Heart left ventricle (tissue), 16 donors: ENCODE data around the gene RAB11FIP4. TPM values are rescaled to one million over a fixed set of nuclear protein-coding genes. Genes with fewer than 3 reads are reported as not detected.

Experiments
- ATAC-seq, 4 donors: fragments of 200-7000 bp; cut with Tn5 transposase; one replicate each; pipeline ENCODE4 v1.9.1; 2020 to 2022; ENCODE audit warnings: moderate library complexity in 4 of 4, mild to moderate bottlenecking in 3 of 4, moderate number of reproducible peaks in 1 of 4
- DNase-seq, 5 donors: peaks; one replicate each; pipeline ENCODE4 v3.0.0-alpha.2; 2020
- H3K27ac ChIP-seq, 12 donors: fragments of 200-600 bp; sonication (generic) in 4 of 12; one replicate each; pipeline versions ENCODE4 v1.5.0 to v1.8.0; 2016 to 2022; ENCODE audit warnings: mild to moderate bottlenecking in 2 of 12
- H3K27me3 ChIP-seq, 9 donors: fragments of 200-600 bp; sonication (generic) in 2 of 9; one replicate each; pipeline versions ENCODE4 v1.5.1 to v1.8.0; 2016 to 2022; ENCODE audit warnings: mild to moderate bottlenecking in 3 of 9
- H3K36me3 ChIP-seq, 9 donors: fragments of 200-600 bp; sonication (generic) in 2 of 9; one replicate each; pipeline versions ENCODE4 v1.5.0 to v1.8.0; 2018 to 2022; ENCODE audit warnings: mild to moderate bottlenecking in 2 of 9
- H3K4me1 ChIP-seq, 12 donors: fragments of 200-600 bp; sonication (generic) in 4 of 12; one replicate each; pipeline versions ENCODE4 v1.5.0 to v1.8.0; 2016 to 2022; ENCODE audit warnings: mild to moderate bottlenecking in 3 of 12
- H3K4me3 ChIP-seq, 12 donors: fragments of 200-600 bp; sonication (generic) in 4 of 12; one replicate each; pipeline versions ENCODE4 v1.5.0 to v1.8.0; 2017 to 2022; ENCODE audit warnings: mild to moderate bottlenecking in 9 of 12, moderate library complexity in 4 of 12
- H3K9me3 ChIP-seq, 12 donors: fragments of 200-600 bp; sonication (generic) in 4 of 12; one replicate each; pipeline versions ENCODE4 v1.5.0 to v1.8.0; 2016 to 2022; ENCODE audit warnings: mild to moderate bottlenecking in 1 of 12
- POLR2A ChIP-seq, 2 donors: fragments of 450-650 bp; IDR thresholded peaks; one replicate each; pipeline ENCODE4 v1.6.1; 2017; ENCODE audit warnings: antibody characterized with exemption in 2 of 2, mild to moderate bottlenecking in 2 of 2, moderate library complexity in 2 of 2
- WGBS, 4 donors: extraction: QIAGEN DNeasy Blood & Tissue Kit in 2 of 4; methylation state at CpG; one replicate each; pipeline versions ENCODE4 v1.1.5 to v1.1.7; 2013 to 2018; 5-methylcytosine and 5-hydroxymethylcytosine counted together
- intact Hi-C, 10 donors: fragments of 100-400 bp; cut with DNase I; formaldehyde crosslinking; loops; one replicate each; pipeline versions ENCODE4 v1.11.1 to v1.14.2; 2022
- polyA plus RNA-seq, 2 donors: library from polyadenylated mRNA; stranded (reverse); fragments of 200-250 nt; gene quantifications; one replicate each; pipeline ENCODE4 v1.2.3, GENCODE V29; 2013
- total RNA-seq, 9 donors: library from RNA; depleted of rRNA in 2 of 9; stranded (reverse); fragments of >200 nt in 2 of 9; fragmentation: NEBNext Ultra II Directional in 3 of 9; extraction: Animal tissue kit (Norgen Biotek cat#: 25700) in 3 of 9; gene quantifications; one replicate each; pipeline versions ENCODE4 v1.1.0 to v1.2.4, GENCODE V29; 2016 to 2023
- TF ChIP-seq, protein P1 (sequence below), 12 donors: fragments of 200-600 bp; sonication (generic) in 4 of 12; IDR thresholded peaks; one replicate each; pipeline versions ENCODE4 v1.5.0 to v1.8.0; 2018 to 2022; ENCODE audit warnings: antibody characterized with exemption in 12 of 12, mild to moderate bottlenecking in 5 of 12
- donor health status: ischemic (EF 13 %, LVEDD 7.1; RV severe dilation, severe dysfunction).
- donor health status: healthy with polysubstance abuse.
- donor health status: DM: no; HTN: yes; CAD: no.
- donor health status: DM: no; HTN: no; CAD: no.
- donor health status: ischemic (EF 25% LVEDD 6.9; RV normal size, moderate dysfunction).
- donor health status: ischemic (EF 25% LVEDD 5.7; RV mildly dilated, moderate dysfunction).
- donor health status: healthy.
- donor health status: DM: yes; HTN: yes; CAD: no.
- donor health status: ischemic (EF 35%, LVEDD 5.7; RV mildly dilated, moderate dysfunction).
- donor health status: nonischemic (EF 11% LVEDD 7.7; RV severe dilation, severe dysfunction).
- donor health status: DM: yes; HTN: yes; CAD: no.
- donor health status: PGD.
- donor health status: ischemic (EF 29% LVEDD 5.4; RV normal size, mild dysfunction).
- donor health status: nonischemic (EF 23%, LVEDD 6.1; RV moderate dilation, normal function).

Gene RAB11FIP4
- total and polyA plus RNA-seq, 11 donors: 1.5 to 13.7 (median 8.3) TPM

- Histone ChIP-seq H3K27me3 (no peaks in the 10 kb centered on the region), H3K4me3 (peak overlapping the region; percentile 51 to 93 (median 80)), H3K27ac (peak overlapping the region; percentile 81 to 97 (median 94)), H3K36me3 (no peaks in the 10 kb centered on the region), H3K9me3 (no peaks in the 10 kb centered on the region), H3K4me1 (peaks cover 0 to 17% (median 3%) of the 10 kb centered on the region in 12 donors)
- peak; percentile 90 to 96 (median 92) for DNase-seq
- WGBS, 4 donors: 1% methylated on average over 38 to 105 of the region's 105 CpGs
- intact Hi-C loops: loop anchor here in 4 of 10 donors (2.0 to 10.0 kb wide), 4 partner anchors 145 to 308 kb away; partner anchors contain the start of gene COPRS (in 1 of the 4)
- peak in 1 of 2 donors; percentile 68 for TF ChIP-seq POLR2A (IDR thresholded peaks at IDR 0.05)
- TF ChIP-seq, protein P1, sequence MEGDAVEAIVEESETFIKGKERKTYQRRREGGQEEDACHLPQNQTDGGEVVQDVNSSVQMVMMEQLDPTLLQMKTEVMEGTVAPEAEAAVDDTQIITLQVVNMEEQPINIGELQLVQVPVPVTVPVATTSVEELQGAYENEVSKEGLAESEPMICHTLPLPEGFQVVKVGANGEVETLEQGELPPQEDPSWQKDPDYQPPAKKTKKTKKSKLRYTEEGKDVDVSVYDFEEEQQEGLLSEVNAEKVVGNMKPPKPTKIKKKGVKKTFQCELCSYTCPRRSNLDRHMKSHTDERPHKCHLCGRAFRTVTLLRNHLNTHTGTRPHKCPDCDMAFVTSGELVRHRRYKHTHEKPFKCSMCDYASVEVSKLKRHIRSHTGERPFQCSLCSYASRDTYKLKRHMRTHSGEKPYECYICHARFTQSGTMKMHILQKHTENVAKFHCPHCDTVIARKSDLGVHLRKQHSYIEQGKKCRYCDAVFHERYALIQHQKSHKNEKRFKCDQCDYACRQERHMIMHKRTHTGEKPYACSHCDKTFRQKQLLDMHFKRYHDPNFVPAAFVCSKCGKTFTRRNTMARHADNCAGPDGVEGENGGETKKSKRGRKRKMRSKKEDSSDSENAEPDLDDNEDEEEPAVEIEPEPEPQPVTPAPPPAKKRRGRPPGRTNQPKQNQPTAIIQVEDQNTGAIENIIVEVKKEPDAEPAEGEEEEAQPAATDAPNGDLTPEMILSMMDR (IDR thresholded peaks at IDR 0.05): no peak
- ATAC-seq: peak; percentile 88 to 95 (median 94)
Measured at GRCh38 chr17:31549525-31550388, 158.3 kb downstream of the RAB11FIP4 start.

DNA sequence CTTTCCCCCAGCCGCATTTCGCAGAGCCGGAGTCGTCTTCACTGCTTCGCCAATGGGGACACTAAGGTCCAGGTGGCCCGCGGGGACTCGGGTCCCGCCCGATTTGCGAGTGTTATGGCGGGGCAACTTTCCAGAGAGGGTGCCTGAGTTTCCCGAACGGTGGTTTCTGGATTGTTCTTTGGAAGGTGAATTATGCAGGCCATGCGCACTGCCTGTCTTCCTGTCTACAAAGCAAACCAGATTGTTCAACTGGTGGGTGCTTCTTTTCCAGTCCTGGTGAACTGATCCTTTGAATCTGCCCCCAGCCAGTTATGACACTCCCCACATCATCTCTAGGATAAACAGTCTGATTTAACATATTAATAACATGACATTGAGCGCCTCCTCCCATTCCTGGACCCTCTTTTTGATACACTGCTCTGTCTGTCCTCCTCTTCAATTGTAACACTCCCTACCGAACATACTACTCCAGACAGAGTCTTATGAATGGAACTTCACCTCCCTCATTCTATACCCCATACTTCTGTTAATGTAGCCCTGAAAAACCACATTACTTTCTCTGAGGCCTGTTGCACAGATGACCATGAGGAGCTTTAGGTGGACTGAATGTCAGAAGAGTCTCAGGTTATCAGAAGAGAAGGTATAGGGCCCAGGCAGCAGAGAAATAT is 159.0 kb downstream of the RAB11FIP4 start:
- 16 to 18% (median 17%) methylated on average over 17 of the region's 17 CpGs for WGBS, 4 donors
- TF ChIP-seq, protein P1 (IDR thresholded peaks at IDR 0.05): no peak
- TF ChIP-seq POLR2A (IDR thresholded peaks at IDR 0.05): no peak

DNA sequence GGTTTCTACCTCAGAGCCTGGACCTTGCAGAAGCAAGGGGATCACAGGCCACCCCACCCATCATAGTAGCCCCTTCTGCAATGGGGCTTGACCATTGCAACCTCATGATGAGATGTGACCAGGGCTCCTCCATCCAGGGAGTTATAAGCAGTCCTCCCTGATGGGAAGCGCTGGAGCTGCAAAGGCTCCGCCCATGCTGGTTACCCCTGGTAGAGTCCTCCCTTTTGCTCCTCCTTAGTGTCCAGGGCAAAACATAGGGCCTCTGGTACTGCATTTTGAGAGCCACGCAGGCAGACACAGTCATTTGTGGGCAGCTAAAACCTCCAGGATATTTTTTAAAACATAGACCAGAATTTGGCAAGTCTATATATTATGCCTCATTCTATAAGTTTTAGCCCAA is 161.1 kb downstream of the RAB11FIP4 start:
- H3K27me3 ChIP-seq: no peaks in the 10 kb centered on the region
- intact Hi-C loops: loop anchor here in 3 of 10 donors (5.0 to 10.0 kb wide), 3 partner anchors 142 to 305 kb away; partner anchors contain the start of gene COPRS (in 1 of the 3)
- 87 to 93% (median 89%) methylated on average over 3 of the region's 3 CpGs for WGBS, 4 donors
- H3K4me1 ChIP-seq: peaks cover 0 to 17% (median 3%) of the 10 kb centered on the region in 12 donors
- DNase-seq: no peak
- TF ChIP-seq, protein P1 (IDR thresholded peaks at IDR 0.05): no peak
- TF ChIP-seq POLR2A (IDR thresholded peaks at IDR 0.05): no peak
- ATAC-seq: no peak
- no peak overlapping the region for H3K27ac ChIP-seq
- H3K36me3 ChIP-seq: no peaks in the 10 kb centered on the region
- no peak overlapping the region for H3K4me3 ChIP-seq
- no peaks in the 10 kb centered on the region for H3K9me3 ChIP-seq

More for the DNA sequence above, 159.0 kb downstream of the RAB11FIP4 start:
- Histone ChIP-seq H3K27me3 (no peaks in the 10 kb centered on the region), H3K4me3 (peak overlapping the region; percentile 51 to 93 (median 80)), H3K36me3 (no peaks in the 10 kb centered on the region), H3K4me1 (peaks cover 0 to 17% (median 3%) of the 10 kb centered on the region in 12 donors), H3K27ac (peak overlapping the region in 11 of 12 donors; percentile 28 to 97 (median 94)), H3K9me3 (no peaks in the 10 kb centered on the region)
- ATAC-seq (no peak), DNase-seq (no peak)
- intact Hi-C loops: loop anchor here in 4 of 10 donors (2.0 to 10.0 kb wide), 4 partner anchors 144 to 307 kb away; partner anchors contain the start of gene COPRS (in 1 of the 4)
